Endothelial cell of umbilical vein (primary cell): ENCODE data around the gene RPL3. TPM values are rescaled to one million over a fixed set of nuclear protein-coding genes. Genes with fewer than 3 reads are reported as not detected.

Experiments
- BruUV-seq: library from RNA; stranded (reverse); fragments of 400-500 nt; replicated peaks from 2 replicates; lab custom pipeline; 2021; lab: Mats Ljungman, UMichigan
- CTCF ChIA-PET: fragments of 300-600, 350-600 bp; sonication (Branson Sonifier 250); formaldehyde crosslinking; loops from one replicate; lab custom pipeline; 2021; ENCODE audit warnings: antibody characterized with exemption, inconsistent platforms; lab: Charles Lee
- POLR2A ChIA-PET: fragments of 300-600, 350-600 bp; sonication (Branson Sonifier 250); formaldehyde crosslinking; loops from one replicate; lab custom pipeline; 2021; ENCODE audit warnings: antibody characterized with exemption, inconsistent platforms; lab: Charles Lee
- DNase-seq: peaks from one replicate; pipeline ENCODE4 v3.0.0-alpha.2; 2011; ENCODE audit warnings: low read depth, low spot score
- FAIRE-seq: peaks from 2 replicates; lab custom pipeline; 2011; peaks lifted over from hg19 to GRCh38; lab: Jason Lieb, UNC
- H2AFZ ChIP-seq: 2 replicates; pipeline ENCODE4 v1.6.0; 2012; ENCODE audit warnings: low read depth, low read length, control low read depth, inconsistent platforms
- H3K27ac ChIP-seq: 2 replicates; pipeline ENCODE4 v1.5.1; 2011; ENCODE audit warnings: low read depth, mild to moderate bottlenecking, control low read depth, low read length, moderate library complexity; ENCODE audit not compliant: insufficient read depth
- H3K27me3 ChIP-seq, 2 experiments: 2 replicates each; pipeline versions ENCODE4 v1.6.0 to v1.6.1; 2011; ENCODE audit warnings: low read length in 2 of 2, mixed read lengths in 1 of 2; ENCODE audit not compliant: control insufficient read depth in 2 of 2, insufficient read depth in 2 of 2
- H3K36me3 ChIP-seq, 2 experiments: 2 replicates in 1 of 2; 3 replicates in 1 of 2; pipeline ENCODE4 v1.5.1; 2011; ENCODE audit warnings: low read length in 2 of 2, mild to moderate bottlenecking in 1 of 2, moderate library complexity in 1 of 2; ENCODE audit not compliant: control insufficient read depth in 2 of 2, insufficient read depth in 2 of 2; ENCODE audit errors: extremely low read depth in 1 of 2
- H3K4me1 ChIP-seq: 3 replicates; pipeline ENCODE4 v1.5.1; 2011; ENCODE audit warnings: mild to moderate bottlenecking, low read length; ENCODE audit not compliant: control insufficient read depth, insufficient read depth; ENCODE audit errors: extremely low read depth
- H3K4me2 ChIP-seq: 2 replicates; pipeline ENCODE4 v1.6.1; 2011; ENCODE audit warnings: low read length, control low read depth, mixed read lengths; ENCODE audit not compliant: insufficient read depth
- H3K4me3 ChIP-seq, 3 experiments: fragments of 200-600 bp in 1 of 3; sonication (generic), shearing (Covaris generic) in 1 of 3; replicated peaks in 1 of 3; 2 replicates each; pipeline ENCODE4 v1.5.1; 2011 to 2016; ENCODE audit warnings: control low read depth in 3 of 3, low read length in 3 of 3, mild to moderate bottlenecking in 2 of 3, inconsistent platforms in 1 of 3, low read depth in 1 of 3, moderate library complexity in 1 of 3; ENCODE audit not compliant: insufficient read depth in 1 of 3
- H3K79me2 ChIP-seq: 2 replicates; pipeline ENCODE4 v1.6.0; 2012; ENCODE audit warnings: low read length, inconsistent platforms; ENCODE audit not compliant: control insufficient read depth, insufficient read depth
- H3K9ac ChIP-seq: replicated peaks from 2 replicates; pipeline ENCODE3; 2011; ENCODE audit warnings: low read length, control low read depth; ENCODE audit not compliant: insufficient read depth; ENCODE audit errors: extremely low read depth
- H3K9me1 ChIP-seq: replicated peaks from 3 replicates; pipeline ENCODE4 v1.6.0; 2011; ENCODE audit warnings: mild to moderate bottlenecking, low read length; ENCODE audit not compliant: control insufficient read depth, insufficient read depth; ENCODE audit errors: extremely low read depth
- H3K9me3 ChIP-seq: replicated peaks from 2 replicates; pipeline ENCODE4 v1.5.1; 2012; ENCODE audit warnings: low read length, inconsistent platforms; ENCODE audit not compliant: control insufficient read depth, insufficient read depth
- H4K20me1 ChIP-seq: replicated peaks from 2 replicates; pipeline ENCODE3; 2011; ENCODE audit warnings: mild to moderate bottlenecking, low read length; ENCODE audit not compliant: control insufficient read depth, insufficient read depth; ENCODE audit errors: extremely low read depth
- CTCF ChIP-seq, 2 donors: IDR thresholded peaks; 1 replicate in 1 of 2; 2 replicates in 1 of 2; pipeline ENCODE4 v1.5.1; 2011; ENCODE audit warnings: low read length in 2 of 2, mild to moderate bottlenecking in 2 of 2, moderate library complexity in 2 of 2, control low read depth in 1 of 2, inconsistent platforms in 1 of 2, low read depth in 1 of 2; ENCODE audit not compliant: insufficient read depth in 1 of 2; ENCODE audit errors: extremely low read depth in 1 of 2
- EZH2 ChIP-seq: IDR thresholded peaks from 2 replicates; pipeline ENCODE4 v1.6.1; 2012; ENCODE audit warnings: borderline replicate concordance, low read depth, mild to moderate bottlenecking, moderate library complexity, low read length, inconsistent platforms; ENCODE audit not compliant: severe bottlenecking
- FOS ChIP-seq: IDR thresholded peaks from 2 replicates; pipeline ENCODE4 v1.6.1; 2011; ENCODE audit warnings: mild to moderate bottlenecking, low read length, moderate library complexity, borderline replicate concordance; ENCODE audit not compliant: insufficient read depth
- GATA2 ChIP-seq: IDR thresholded peaks from 2 replicates; pipeline ENCODE4 v1.7.0; 2011; ENCODE audit warnings: low read depth, mild to moderate bottlenecking, moderate library complexity, mixed read lengths, low read length; ENCODE audit not compliant: insufficient read length, insufficient read depth
- MAX ChIP-seq: IDR thresholded peaks from 2 replicates; pipeline ENCODE4 v1.6.1; 2011; ENCODE audit not compliant: insufficient read depth, insufficient read length
- POLR2A ChIP-seq: IDR thresholded peaks from 2 replicates; pipeline ENCODE4 v1.6.1; 2012; ENCODE audit warnings: low read depth, mild to moderate bottlenecking, control low read depth, low read length
- dilution Hi-C: fragments of 300-500 bp; cut with MboI; formaldehyde crosslinking; loops from one replicate; pipeline ENCODE4 v1.15.0; 2019; ENCODE audit warnings: low sequenced_read_pairs; ENCODE audit not compliant: extremely low pct_ligation_motif_present
- intact Hi-C: fragments of 100-400 bp; cut with micrococcal nuclease; formaldehyde crosslinking; loops from one replicate; pipeline ENCODE4 v1.10.0; 2022
- polyA plus RNA-seq, 4 experiments: library from polyadenylated mRNA; depleted of rRNA in 3 of 4; stranded (reverse) in 3 of 4; unstranded in 1 of 4; fragments of >200 nt; gene quantifications; 2 replicates each; pipeline versions ENCODE4 v1.2.1 to v1.2.3, GENCODE V29; 2011 to 2012; ENCODE audit warnings: missing spikeins in 1 of 4
- total RNA-seq: library from RNA; stranded (reverse); gene quantifications from 2 replicates; pipeline ENCODE4 v1.2.3, GENCODE V29; 2021

RPL3 gene
- total and polyA plus RNA-seq, 2 donors (not counting 3 experiments of a cell fraction or from before 2014, with no cell fraction given), result 1,954 to 4,065 TPM

- TF ChIP-seq POLR2A, result no peak
- no peak for TF ChIP-seq EZH2
- TF ChIP-seq CTCF (IDR thresholded peaks at IDR 0.05; ENCODE audit: extremely low read depth in 1 of 2, insufficient read depth in 1 of 2, low read depth in 1 of 2, low read length in 2 of 2), result no peak
- Histone ChIP-seq H3K9ac (no peak overlapping the region), H3K27me3 (no peaks in the 10 kb centered on the region), H3K9me1 (no peaks in the 10 kb centered on the region), H3K27ac (peak overlapping the region; percentile 25), H3K4me1 (peaks cover 18% of the 10 kb centered on the region), H4K20me1 (no peaks in the 10 kb centered on the region), H3K4me3 (no peak overlapping the region), H3K79me2 (no peaks in the 10 kb centered on the region), H3K36me3 (no peaks in the 10 kb centered on the region), H2AFZ (no peak overlapping the region), H3K9me3 (no peaks in the 10 kb centered on the region), H3K4me2 (peak overlapping the region; percentile 32)
- intact Hi-C loops, result no loop called here
- FAIRE-seq (peak; percentile 18), DNase-seq (no peak)
- dilution Hi-C loops, result no loop called here
- CTCF ChIA-PET, result interaction anchor here (0.6 to 1.7 kb wide), 4 partner anchors 11 to 76 kb away, joined by 3 to 9 read pairs (median 3); no protein-coding TSS in a partner anchor
- POLR2A ChIA-PET, result interaction anchor here (0.6 to 1.0 kb wide), 2 partner anchors 23 to 51 kb away, joined by 3 to 4 read pairs; partner anchors contain the start of gene PDGFB
- TSS peak; percentile 84 for BruUV-seq
Observed at GRCh38 chr22:39267974-39268373, 51.4 kb downstream of the RPL3 start.

- Histone ChIP-seq H4K20me1 (no peaks in the 10 kb centered on the region), H3K9me3 (no peaks in the 10 kb centered on the region), H3K4me1 (peaks cover 18% of the 10 kb centered on the region), H3K27ac (no peak overlapping the region), H3K79me2 (no peaks in the 10 kb centered on the region), H3K9me1 (no peaks in the 10 kb centered on the region), H3K36me3 (no peaks in the 10 kb centered on the region), H3K9ac (no peak overlapping the region), H3K4me3 (no peak overlapping the region), H2AFZ (no peak overlapping the region), H3K27me3 (no peaks in the 10 kb centered on the region), H3K4me2 (no peak overlapping the region)
- DNase-seq, result no peak
- TF ChIP-seq MAX, result no peak
- no peak for TF ChIP-seq CTCF (IDR thresholded peaks at IDR 0.05; ENCODE audit: extremely low read depth in 1 of 2, insufficient read depth in 1 of 2, low read depth in 1 of 2, low read length in 2 of 2)
- no peak for TF ChIP-seq FOS
- TF ChIP-seq GATA2, result no peak
- no peak for TF ChIP-seq POLR2A
- ChIA-PET POLR2A (no interaction called here), CTCF (no interaction called here)
- BruUV-seq, result no TSS peak
- peak; percentile 48 for FAIRE-seq
- dilution Hi-C loops, result no loop called here
- intact Hi-C loops, result no loop called here
Observed at GRCh38 chr22:39266398-39267030, 52.9 kb downstream of the RPL3 start.
